OCI-M1 (cell line): ENCODE measurements around the gene BNC2.

Source experiments
- DNase-seq: peaks from one replicate; lab custom pipeline; 2025; lab: John Stamatoyannopoulos, UW

Gene BNC2

GRCh38 chr9:16816011-16816410 is 54.5 kb downstream of the BNC2 start:
- DNase-seq = no peak

GRCh38 chr9:16815079-16815478 is 55.4 kb downstream of the BNC2 start:
- no peak for DNase-seq

- no peak for DNase-seq
Observed at GRCh38 chr9:16813838-16814237, 56.6 kb downstream of the BNC2 start.

- DNase-seq = no peak
Observed at GRCh38 chr9:16811987-16812685, 58.3 kb downstream of the BNC2 start.

- DNase-seq = no peak
Observed at GRCh38 chr9:16809912-16810610, 60.4 kb downstream of the BNC2 start.

- no peak for DNase-seq
Observed at GRCh38 chr9:16806674-16807073, 63.8 kb downstream of the BNC2 start.

- no peak for DNase-seq
Observed at GRCh38 chr9:16803648-16804047, 66.8 kb downstream of the BNC2 start.

- no peak for DNase-seq
Observed at GRCh38 chr9:16801871-16802466, 68.5 kb downstream of the BNC2 start.

GRCh38 chr9:16796304-16796825 is 74.1 kb downstream of the BNC2 start:
- no peak for DNase-seq

- DNase-seq = no peak
Observed at GRCh38 chr9:16794871-16795639, 75.4 kb downstream of the BNC2 start.

- no peak for DNase-seq
Observed at GRCh38 chr9:16794103-16794502, 76.4 kb downstream of the BNC2 start.

GRCh38 chr9:16787724-16788123 is 82.7 kb downstream of the BNC2 start:
- no peak for DNase-seq

- DNase-seq = no peak
Observed at GRCh38 chr9:16784002-16784401, 86.5 kb downstream of the BNC2 start.

GRCh38 chr9:16782490-16782889 is 88.0 kb downstream of the BNC2 start:
- DNase-seq = no peak

GRCh38 chr9:16775330-16775729 is 95.1 kb downstream of the BNC2 start:
- no peak for DNase-seq

- no peak for DNase-seq
Observed at GRCh38 chr9:16773617-16774016, 96.9 kb downstream of the BNC2 start.

- DNase-seq = no peak
Observed at GRCh38 chr9:16773116-16773515, 97.4 kb downstream of the BNC2 start.

GRCh38 chr9:16771356-16771755 is 99.1 kb downstream of the BNC2 start:
- DNase-seq = no peak

GRCh38 chr9:16769291-16769690 is 101.2 kb downstream of the BNC2 start:
- no peak for DNase-seq

GRCh38 chr9:16768816-16769215 is 101.7 kb downstream of the BNC2 start:
- DNase-seq = no peak

GRCh38 chr9:16767366-16767765 is 103.1 kb downstream of the BNC2 start:
- DNase-seq = no peak

- no peak for DNase-seq
Observed at GRCh38 chr9:16763946-16764345, 106.5 kb downstream of the BNC2 start.
